ENCODE measurements around the gene CAPN13.

Gene CAPN13

GRCh38 chr2:30721241-30721640, 86.0 kb downstream of the CAPN13 start:
- Histone ChIP-seq H3K27me3 (ENCODE audit: insufficient read depth, low read depth, severe bottlenecking) (no peaks in the 10 kb centered on the region), H3K36me3 (no peaks in the 10 kb centered on the region), H3K4me3 (ENCODE audit: low read depth, low read length) (no peak overlapping the region), H3K27ac (peak overlapping the region; percentile 43), H3K9me3 (ENCODE audit: severe bottlenecking) (no peaks in the 10 kb centered on the region)
- TF ChIP-seq CTCF (IDR thresholded peaks at IDR 0.05; ENCODE audit: low read depth, low read length): no peak
- DNase-seq: no peak

GRCh38 chr2:30717081-30717650, 90.1 kb downstream of the CAPN13 start:
- no peaks in the 10 kb centered on the region for H3K36me3 ChIP-seq
- no peaks in the 10 kb centered on the region for H3K27me3 ChIP-seq (ENCODE audit: insufficient read depth, low read depth, severe bottlenecking)
- H3K9me3 ChIP-seq (ENCODE audit: severe bottlenecking): peaks cover 2% of the 10 kb centered on the region
- H3K27ac ChIP-seq: no peak overlapping the region
- no peak overlapping the region for H3K4me3 ChIP-seq (ENCODE audit: low read depth, low read length)
- DNase-seq: no peak
- TF ChIP-seq CTCF (IDR thresholded peaks at IDR 0.05; ENCODE audit: low read depth, low read length): no peak

GRCh38 chr2:30716123-30716900, 90.9 kb downstream of the CAPN13 start:
- Histone ChIP-seq H3K27ac (no peak overlapping the region), H3K27me3 (ENCODE audit: insufficient read depth, low read depth, severe bottlenecking) (no peaks in the 10 kb centered on the region), H3K4me3 (ENCODE audit: low read depth, low read length) (no peak overlapping the region), H3K36me3 (no peaks in the 10 kb centered on the region), H3K9me3 (ENCODE audit: severe bottlenecking) (peaks cover 2% of the 10 kb centered on the region)
- peak; percentile 57 for DNase-seq
- peak; percentile 23; the same call in 1 of the 2 replicates for TF ChIP-seq CTCF (IDR thresholded peaks at IDR 0.05; ENCODE audit: low read depth, low read length)

GRCh38 chr2:30714811-30715709, 92.2 kb downstream of the CAPN13 start:
- H3K36me3 ChIP-seq: no peaks in the 10 kb centered on the region
- no peak overlapping the region for H3K27ac ChIP-seq
- peaks cover 2% of the 10 kb centered on the region for H3K9me3 ChIP-seq (ENCODE audit: severe bottlenecking)
- no peak overlapping the region for H3K4me3 ChIP-seq (ENCODE audit: low read depth, low read length)
- peak; percentile 38; the same call in 1 of the 2 replicates for TF ChIP-seq CTCF (IDR thresholded peaks at IDR 0.05; ENCODE audit: low read depth, low read length)
- H3K27me3 ChIP-seq (ENCODE audit: insufficient read depth, low read depth, severe bottlenecking): no peaks in the 10 kb centered on the region
- no peak for DNase-seq

- H3K36me3 ChIP-seq: no peaks in the 10 kb centered on the region
- H3K9me3 ChIP-seq (ENCODE audit: severe bottlenecking): peaks cover 2% of the 10 kb centered on the region
- no peak for TF ChIP-seq CTCF (IDR thresholded peaks at IDR 0.05; ENCODE audit: low read depth, low read length)
- DNase-seq: no peak
- H3K27me3 ChIP-seq (ENCODE audit: insufficient read depth, low read depth, severe bottlenecking): no peaks in the 10 kb centered on the region
- no peak overlapping the region for H3K4me3 ChIP-seq (ENCODE audit: low read depth, low read length)
- no peak overlapping the region for H3K27ac ChIP-seq
Observed at GRCh38 chr2:30713698-30714097, 93.5 kb downstream of the CAPN13 start.

Measured in WERI-Rb-1 (cell line).